Lower leg skin (tissue), 4 donors: ENCODE data around the gene TRPM2. TPM values are rescaled to one million over a fixed set of nuclear protein-coding genes. Genes with fewer than 3 reads are reported as not detected.

Experiments
- DNase-seq, 2 donors: peaks; one replicate each; pipeline ENCODE4 v3.0.0-alpha.2; 2019; ENCODE audit warnings: low spot score in 2 of 2
- H3K4me3 ChIP-seq: fragments of 200-600 bp; sonication (generic); 2 replicates; pipeline ENCODE4 v1.5.1; 2017; ENCODE audit warnings: mild to moderate bottlenecking, low read depth; ENCODE audit not compliant: poor library complexity, severe bottlenecking
- CTCF ChIP-seq, 3 donors: fragments of 450-650 bp; IDR thresholded peaks; one replicate each; pipeline ENCODE4 v1.5.1; 2016; ENCODE audit warnings: antibody characterized with exemption in 3 of 3, mild to moderate bottlenecking in 3 of 3, moderate library complexity in 2 of 3
- POLR2A ChIP-seq, 2 donors: fragments of 450-650 bp; IDR thresholded peaks; one replicate each; pipeline ENCODE4 v1.6.1; 2016 to 2017; ENCODE audit warnings: antibody characterized with exemption in 2 of 2, mild to moderate bottlenecking in 1 of 2, moderate library complexity in 1 of 2
- WGBS, 2 donors: methylation state at CpG; one replicate each; pipeline ENCODE4 v1.1.5; 2018; 5-methylcytosine and 5-hydroxymethylcytosine counted together
- intact Hi-C: fragments of 100-400 bp; cut with DNase I; formaldehyde crosslinking; loops from one replicate; pipeline ENCODE4 v1.15.0; 2023; ENCODE audit warnings: low total_unique reads
- total RNA-seq, 4 donors: library from RNA; depleted of rRNA; stranded (reverse); fragments of >200 nt; gene quantifications; one replicate each; pipeline ENCODE4 v1.1.0, GENCODE V29; 2016

The TRPM2 gene
- total RNA-seq, 4 donors from 2014 or later = 1.9 to 9.4 (median 2.2) TPM

GRCh38 chr21:44433791-44434567 is 80.6 kb downstream of the TRPM2 start:
- TF ChIP-seq POLR2A (IDR thresholded peaks at IDR 0.05) (no peak), CTCF (IDR thresholded peaks at IDR 0.05) (no peak)
- H3K4me3 ChIP-seq = no peak overlapping the region
- WGBS, 2 donors = 92% methylated on average over 39 of the region's 39 CpGs
- intact Hi-C loops = no loop called here
- peak in 1 of 2 donors; percentile 68 for DNase-seq

GRCh38 chr21:44434568-44434925 is 81.1 kb downstream of the TRPM2 start:
- TF ChIP-seq POLR2A (IDR thresholded peaks at IDR 0.05) = no peak
- no peak for TF ChIP-seq CTCF (IDR thresholded peaks at IDR 0.05)
- intact Hi-C loops = no loop called here
- peak in 1 of 2 donors; percentile 54 for DNase-seq
- H3K4me3 ChIP-seq = no peak overlapping the region
- WGBS, 2 donors = 69 to 77% methylated on average over 4 to 13 of the region's 13 CpGs

- H3K4me3 ChIP-seq = no peak overlapping the region
- intact Hi-C loops = no loop called here
- DNase-seq = peak in 1 of 2 donors; percentile 73
- WGBS, 2 donors = 86 to 87% methylated on average over 26 to 28 of the region's 28 CpGs
- TF ChIP-seq CTCF (IDR thresholded peaks at IDR 0.05) (no peak), POLR2A (IDR thresholded peaks at IDR 0.05) (no peak)
These were observed 81.7 kb downstream of the TRPM2 start for GRCh38 chr21:44434936-44435635.

- DNase-seq = peak in 1 of 2 donors; percentile 46
- WGBS, 2 donors = 85 to 89% methylated on average over 12 of the region's 13 CpGs
- intact Hi-C loops = no loop called here
- TF ChIP-seq CTCF (IDR thresholded peaks at IDR 0.05) = no peak
- TF ChIP-seq POLR2A (IDR thresholded peaks at IDR 0.05) = no peak
- no peak overlapping the region for H3K4me3 ChIP-seq
These were observed 82.7 kb downstream of the TRPM2 start for GRCh38 chr21:44436111-44436611.

GRCh38 chr21:44436958-44437357 is 83.5 kb downstream of the TRPM2 start:
- no peak overlapping the region for H3K4me3 ChIP-seq
- TF ChIP-seq CTCF (IDR thresholded peaks at IDR 0.05) (no peak), POLR2A (IDR thresholded peaks at IDR 0.05) (no peak)
- intact Hi-C loops = no loop called here
- whole genome bisulfite sequencing, 2 donors = 87 to 90% methylated on average over 18 of the region's 18 CpGs
- DNase-seq = peak in 1 of 2 donors; percentile 78
